Esophagus muscularis mucosa (tissue), 3 donors: ENCODE results near the gene HCK.

Experiments
- CTCF ChIP-seq, 3 experiments: fragments of 200-600 bp in 2 of 3; fragments of 450-650 bp in 1 of 3; sonication (generic) in 2 of 3; IDR thresholded peaks; one replicate each; pipeline ENCODE4 v1.5.1; 2017 to 2019; ENCODE audit warnings: antibody characterized with exemption in 3 of 3, mild to moderate bottlenecking in 2 of 3, moderate library complexity in 1 of 3
- POLR2A ChIP-seq: fragments of 450-650 bp; IDR thresholded peaks from one replicate; pipeline ENCODE4 v1.6.1; 2017; ENCODE audit warnings: antibody characterized with exemption, moderate library complexity, mild to moderate bottlenecking, low read depth
- POLR2AphosphoS5 ChIP-seq, 2 donors: sonication (generic); formaldehyde crosslinking; IDR thresholded peaks; one replicate each; pipeline ENCODE4 v1.6.1; 2017; ENCODE audit warnings: antibody characterized with exemption in 2 of 2

DNA sequence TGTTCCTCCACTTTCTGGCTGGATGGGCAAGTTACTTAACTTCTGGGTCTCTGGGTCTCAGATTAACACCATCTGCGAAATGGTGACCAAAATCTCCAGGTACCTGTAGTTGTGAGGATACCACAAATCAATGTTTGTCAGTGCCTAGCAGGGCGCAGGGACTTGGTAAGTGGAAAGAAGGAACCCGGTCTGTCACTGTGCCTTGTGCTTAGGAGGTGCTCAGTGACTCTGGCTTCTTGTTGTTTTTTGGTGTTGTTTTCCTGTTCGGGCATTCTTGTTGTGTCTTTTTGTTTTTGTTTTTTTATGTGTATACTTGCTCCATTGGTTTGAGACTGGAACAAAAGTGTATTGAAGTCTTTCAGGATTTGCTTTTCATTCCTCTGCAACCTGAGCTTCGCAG lies 75.3 kb downstream of the HCK start:
- TF ChIP-seq CTCF (IDR thresholded peaks at IDR 0.05) (no peak), POLR2A (no peak), POLR2AphosphoS5 (IDR thresholded peaks at IDR 0.05) (no peak)
